GM12891 (cell line): ENCODE measurements around the gene RBM4B.

Experiments
- POLR2AphosphoS5 ChIP-seq: IDR thresholded peaks from 2 replicates; pipeline ENCODE4 v1.6.1; 2011; ENCODE audit warnings: low read depth, low read length, control low read depth
- POU2F2 ChIP-seq: IDR thresholded peaks from 2 replicates; pipeline ENCODE4 v1.6.1; 2011; ENCODE audit warnings: low read depth, mild to moderate bottlenecking, control low read depth, low read length, moderate library complexity

DNA sequence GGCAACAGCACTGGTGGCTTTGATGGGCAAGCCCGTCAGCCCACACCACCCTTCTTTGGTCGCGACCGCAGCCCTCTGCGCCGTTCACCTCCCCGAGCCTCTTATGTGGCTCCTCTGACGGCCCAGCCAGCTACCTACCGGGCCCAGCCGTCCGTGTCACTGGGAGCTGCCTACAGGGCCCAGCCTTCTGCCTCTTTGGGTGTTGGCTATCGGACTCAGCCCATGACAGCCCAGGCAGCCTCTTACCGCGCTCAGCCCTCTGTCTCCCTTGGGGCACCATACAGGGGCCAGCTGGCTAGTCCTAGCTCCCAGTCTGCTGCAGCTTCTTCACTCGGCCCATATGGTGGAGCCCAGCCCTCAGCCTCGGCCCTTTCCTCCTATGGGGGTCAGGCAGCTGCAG is 53.2 kb downstream of the RBM4B start:
- TF ChIP-seq POLR2AphosphoS5 (no peak), POU2F2 (no peak)
